Kidney tubule cell (primary cell): ENCODE results near the gene NPLOC4.

Source experiments
- DNase-seq: peaks from one replicate; pipeline ENCODE4 v3.0.0-alpha.2; 2018; ENCODE audit warnings: low spot score

NPLOC4 gene

GRCh38 chr17:81636505-81637288 is at the start of gene NPLOC4, which contains the start of gene TSPAN10:
TSS of gene NPLOC4 (minus strand) at chr17:81637112. CDS start at chr17:81636930, 182 bp downstream.
TSS of gene TSPAN10 (plus strand) at chr17:81637196. CDS start at chr17:81642413, 5,217 bp downstream.
- DNase-seq: peak; percentile 88

GRCh38 chr17:81686614-81687013 is 49.7 kb upstream of the NPLOC4 start:
- DNase-seq: no peak

- DNase-seq: peak; percentile 96
These were observed 48.2 kb upstream of the NPLOC4 start for GRCh38 chr17:81685108-81685507.

GRCh38 chr17:81684442-81684911 is 47.6 kb upstream of the NPLOC4 start:
- DNase-seq: no peak

- DNase-seq: peak; percentile 100
These were observed 46.9 kb upstream of the NPLOC4 start, which contains the start of the genes ARL16 and HGS for GRCh38 chr17:81683584-81684441. TSS of gene ARL16 (minus strand) at chr17:81683797. CDS start at chr17:81683753, 44 bp downstream. TSS of gene HGS (plus strand) at chr17:81684011. CDS start at chr17:81684067, 56 bp downstream.

GRCh38 chr17:81683208-81683583 is 46.3 kb upstream of the NPLOC4 start:
- DNase-seq: no peak

GRCh38 chr17:81682565-81683207 is 45.8 kb upstream of the NPLOC4 start:
- peak; percentile 10 for DNase-seq

- DNase-seq: peak; percentile 89
These were observed 44.8 kb upstream of the NPLOC4 start for GRCh38 chr17:81681672-81682071.

GRCh38 chr17:81680150-81680549 is 43.2 kb upstream of the NPLOC4 start:
- DNase-seq: no peak

- no peak for DNase-seq
These were observed 40.0 kb upstream of the NPLOC4 start for GRCh38 chr17:81676906-81677305.

GRCh38 chr17:81675515-81676221 is 38.8 kb upstream of the NPLOC4 start:
- peak; percentile 50 for DNase-seq

GRCh38 chr17:81673561-81674258 is 36.8 kb upstream of the NPLOC4 start:
- DNase-seq: no peak

GRCh38 chr17:81672954-81673353 is 36.0 kb upstream of the NPLOC4 start:
- DNase-seq: no peak

- DNase-seq: no peak
These were observed 35.6 kb upstream of the NPLOC4 start for GRCh38 chr17:81672504-81672903.

GRCh38 chr17:81667754-81668153 is 30.8 kb upstream of the NPLOC4 start:
- DNase-seq: no peak

- peak; percentile 96 for DNase-seq
These were observed 29.7 kb upstream of the NPLOC4 start, which contains the start of the genes CCDC137 and OXLD1 for GRCh38 chr17:81666342-81667191. TSS of gene CCDC137 (plus strand) at chr17:81666737. CDS start at chr17:81666767, 30 bp downstream. TSS of gene OXLD1 (minus strand) at chr17:81666605. CDS start at chr17:81666577, 28 bp downstream.

GRCh38 chr17:81666092-81666341 is 29.1 kb upstream of the NPLOC4 start:
- no peak for DNase-seq

- peak; percentile 55 for DNase-seq
These were observed 28.5 kb upstream of the NPLOC4 start for GRCh38 chr17:81665205-81666091.

- DNase-seq: no peak
These were observed 27.1 kb upstream of the NPLOC4 start for GRCh38 chr17:81664051-81664470.
